GM12878 (cell line): Measurements from ENCODE around the gene CD2. TPM values are rescaled to one million over a fixed set of nuclear protein-coding genes. Genes with fewer than 3 reads are reported as not detected.

Experiments
- ATAC-seq: fragments of 200-7000 bp; cut with Tn5 transposase; 3 replicates; pipeline ENCODE4 v1.9.1; 2020; ENCODE audit warnings: mild to moderate bottlenecking, moderate library complexity
- BruUV-seq: library from RNA; stranded (reverse); fragments of 400-500 nt; replicated peaks from 2 replicates; lab custom pipeline; 2021; lab: Mats Ljungman, UMichigan
- CTCF ChIA-PET: fragments of 300-600 bp; sonication (Branson Sonifier 250); formaldehyde crosslinking; extraction: SDS; loops from one replicate; lab custom pipeline; 2021; ENCODE audit warnings: inconsistent platforms; lab: Yijun Ruan, JAX
- POLR2A ChIA-PET: fragments of 350-600 bp; formaldehyde crosslinking; extraction: SDS; loops from one replicate; lab custom pipeline; 2021; ENCODE audit warnings: inconsistent platforms; lab: Charles Lee
- RAD21 ChIA-PET: fragments of 300-600 bp; sonication (Branson Sonifier 250); formaldehyde crosslinking; loops from one replicate; lab custom pipeline; 2023; ENCODE audit warnings: antibody characterized with exemption; ENCODE audit not compliant: unreplicated experiment; lab: Charles Lee
- SMC1A ChIA-PET: fragments of 300-600 bp; sonication (Branson Sonifier 250); formaldehyde crosslinking; loops from one replicate; lab custom pipeline; 2023; ENCODE audit not compliant: unreplicated experiment, uncharacterized antibody; lab: Charles Lee
- DNase-seq: peaks from one replicate; pipeline ENCODE4 v3.0.0-alpha.2; 2011; ENCODE audit warnings: low read depth, low spot score
- FAIRE-seq: peaks from 3 replicates; lab custom pipeline; 2011; peaks lifted over from hg19 to GRCh38; lab: Jason Lieb, UNC
- H2AFZ ChIP-seq: 2 replicates; pipeline ENCODE4 v1.6.0; 2011; ENCODE audit warnings: low read depth, low read length, control low read depth; ENCODE audit not compliant: control insufficient read depth
- H3K27ac ChIP-seq: 2 replicates; pipeline ENCODE4 v1.5.1; 2011; ENCODE audit warnings: control low read depth; ENCODE audit not compliant: control insufficient read depth, insufficient read depth
- H3K27me3 ChIP-seq, 2 experiments: replicated peaks in 1 of 2; 2 replicates each; pipeline versions ENCODE4 v1.6.0 to v1.6.1; 2011; ENCODE audit warnings: low read length in 1 of 2; ENCODE audit not compliant: control insufficient read depth in 2 of 2, insufficient read depth in 2 of 2
- H3K36me3 ChIP-seq, 2 experiments: 2 replicates each; pipeline ENCODE4 v1.5.1; 2011; ENCODE audit warnings: low read length in 1 of 2; ENCODE audit not compliant: control insufficient read depth in 2 of 2, insufficient read depth in 2 of 2
- H3K4me1 ChIP-seq: 2 replicates; pipeline ENCODE4 v1.6.1; 2011; ENCODE audit warnings: mild to moderate bottlenecking, low read length, moderate library complexity, mixed read lengths; ENCODE audit not compliant: control insufficient read depth, insufficient read depth
- H3K4me2 ChIP-seq: 2 replicates; pipeline ENCODE4 v1.6.0; 2011; ENCODE audit warnings: control low read depth; ENCODE audit not compliant: control insufficient read depth, insufficient read depth
- H3K4me3 ChIP-seq: fragments of 200-600 bp; sonication (generic); 2 replicates; pipeline ENCODE4 v1.5.1; 2016
- H3K79me2 ChIP-seq: 2 replicates; pipeline ENCODE4 v1.6.0; 2011; ENCODE audit warnings: low read length; ENCODE audit not compliant: control insufficient read depth, insufficient read depth
- H3K9ac ChIP-seq: 2 replicates; pipeline ENCODE4 v1.8.0; 2011; ENCODE audit warnings: low read length, control low read depth, mixed read lengths; ENCODE audit not compliant: control insufficient read depth, insufficient read depth
- H3K9me3 ChIP-seq: replicated peaks from 3 replicates; pipeline ENCODE4 v1.5.1; 2011; ENCODE audit warnings: mild to moderate bottlenecking, low read length; ENCODE audit not compliant: control insufficient read depth, insufficient read depth
- H4K20me1 ChIP-seq: 2 replicates; pipeline ENCODE4 v1.6.0; 2011; ENCODE audit not compliant: control insufficient read depth, insufficient read depth
- ATF7 ChIP-seq: fragments of 450-650 bp; IDR thresholded peaks from 2 replicates; pipeline ENCODE4 v1.6.1; 2016; ENCODE audit warnings: low read depth, mild to moderate bottlenecking
- BMI1 ChIP-seq: fragments of 450-650 bp; IDR thresholded peaks from 2 replicates; pipeline ENCODE4 v1.6.1; 2016; ENCODE audit warnings: mild to moderate bottlenecking, moderate library complexity, borderline replicate concordance
- FOS ChIP-seq: IDR thresholded peaks from 3 replicates; pipeline ENCODE4 v1.6.1; 2011; ENCODE audit warnings: borderline replicate concordance; ENCODE audit not compliant: insufficient read length; ENCODE audit errors: extremely low read depth
- GABPA ChIP-seq: IDR thresholded peaks from 2 replicates; pipeline ENCODE4 v1.6.1; 2014; ENCODE audit warnings: antibody characterized with exemption, low read depth, mild to moderate bottlenecking, inconsistent platforms
- HCFC1 ChIP-seq: fragments of 150-350 bp; IDR thresholded peaks from 2 replicates; pipeline ENCODE4 v1.6.1; 2014; ENCODE audit warnings: low read length
- PML ChIP-seq: IDR thresholded peaks from 2 replicates; pipeline ENCODE4 v1.6.1; 2012; ENCODE audit warnings: low read length, inconsistent platforms
- SREBF1 ChIP-seq: IDR thresholded peaks from 2 replicates; pipeline ENCODE4 v1.6.1; 2012; ENCODE audit warnings: mild to moderate bottlenecking, low read length
- SUPT20H ChIP-seq: IDR thresholded peaks from 2 replicates; pipeline ENCODE4 v1.6.1; 2011; ENCODE audit warnings: low read depth, mild to moderate bottlenecking, low read length, moderate library complexity, borderline replicate concordance; ENCODE audit not compliant: control insufficient read depth
- ZNF384 ChIP-seq: IDR thresholded peaks from 2 replicates; pipeline ENCODE4 v1.6.1; 2012; ENCODE audit warnings: low read depth, mild to moderate bottlenecking, low read length, improper control_type of control experiment, borderline replicate concordance
- ZNF592 ChIP-seq: fragments of 450-650 bp; IDR thresholded peaks from 2 replicates; pipeline ENCODE4 v1.6.1; 2017; ENCODE audit warnings: mild to moderate bottlenecking, moderate library complexity
- WGBS: methylation state at CpG from one replicate; pipeline ENCODE4 v1.1.6; 2016; ENCODE audit warnings: low lambda C conversion rate; ENCODE audit not compliant: insufficient replicate concordance, insufficient coverage; ENCODE audit errors: missing lambda C conversion rate; 5-methylcytosine and 5-hydroxymethylcytosine counted together
- in situ Hi-C: fragments of 300-500 bp; cut with MboI; formaldehyde crosslinking; loops from 9 replicates; pipeline ENCODE4 v1.14.3; 2018; ENCODE audit warnings: mixed read lengths
- intact Hi-C: fragments of 100-400 bp; cut with micrococcal nuclease; formaldehyde crosslinking; loops from one replicate; pipeline ENCODE4 v1.14.2; 2022; ENCODE audit not compliant: unreplicated experiment
- polyA plus RNA-seq, 11 experiments: library from polyadenylated mRNA; depleted of rRNA in 4 of 11; unstranded in 6 of 11; stranded (reverse) in 5 of 11; fragments of >200 nt; fragmentation: Nextera tagmentation in 4 of 11; fragmentation: Illumina TruSeq in 1 of 11; extraction: Ambion mirVana in 4 of 11; extraction: Trizol in 1 of 11; gene quantifications; 1 replicate in 1 of 11; 2 replicates in 10 of 11; pipeline versions ENCODE4 v1.2.1 to v1.2.3, GENCODE V29; 2011 to 2016; ENCODE audit warnings: inconsistent platforms in 2 of 11, missing spikeins in 2 of 11, low read depth in 1 of 11
- total RNA-seq, 4 experiments: library from RNA; depleted of rRNA in 3 of 4; stranded (reverse); fragments of >200 nt in 3 of 4; fragmentation: Illumina TruSeq in 1 of 4; extraction: Trizol in 1 of 4; gene quantifications; 2 replicates each; pipeline versions ENCODE4 v1.2.1 to v1.2.3, GENCODE V29; 2013 to 2021
- TF ChIP-seq, protein P1 (sequence below): fragments of 150-350 bp; IDR thresholded peaks from 2 replicates; pipeline ENCODE4 v1.6.1; 2016; ENCODE audit warnings: low read depth, low read length

Gene CD2
- total and polyA plus RNA-seq, 10 of the 15 experiments (the other 5 are each of a cell fraction or from before 2014, with no cell fraction given) = 0.15 to 4.3 (median 2.8) TPM

DNA sequence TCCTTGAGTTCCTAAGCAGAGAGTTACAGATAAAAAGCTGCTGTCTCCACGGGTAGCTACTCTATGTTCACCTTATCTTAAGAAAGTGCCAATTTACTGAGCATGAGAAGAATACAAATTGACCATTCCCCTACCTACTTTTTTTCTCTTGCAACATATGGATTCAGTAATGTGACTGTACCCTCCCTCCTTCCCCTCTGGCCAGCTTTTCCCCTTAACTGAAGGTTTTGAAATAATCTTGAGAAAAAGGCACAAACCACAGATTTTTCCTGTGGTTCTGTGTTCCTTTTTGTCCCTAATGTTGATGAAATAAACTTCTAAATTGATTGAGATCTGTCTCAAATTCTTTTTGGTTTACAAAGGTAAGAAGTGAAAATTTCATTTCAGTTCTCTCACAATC lies 2.6 kb upstream of the CD2 start:
- no TSS peak for BruUV-seq
- H3K27ac ChIP-seq = no peak overlapping the region
- in situ Hi-C loops = no loop called here

More for the DNA sequence above, 2.6 kb upstream of the CD2 start:
- no peaks in the 10 kb centered on the region for H4K20me1 ChIP-seq
- 9% methylated on average over 1 of the region's 1 CpG for WGBS
- POLR2A ChIA-PET = interaction anchor here (0.8 to 1.5 kb wide), 2 partner anchors 21 to 65 kb away, joined by 3 to 5 read pairs; no protein-coding TSS in a partner anchor
- no peak overlapping the region for H3K9ac ChIP-seq
- H3K79me2 ChIP-seq = no peaks in the 10 kb centered on the region
- no peaks in the 10 kb centered on the region for H3K36me3 ChIP-seq
- no peak overlapping the region; the same call in 1 of the 2 replicates for H2AFZ ChIP-seq
- peaks cover 17% of the 10 kb centered on the region; the same call in 2 of the 3 replicates for H3K9me3 ChIP-seq
- ATAC-seq = no peak
- RAD21 ChIA-PET = interaction anchor here (1.5 to 1.9 kb wide), 3 partner anchors 12 to 177 kb away, joined by 4 to 9 read pairs (median 5); no protein-coding TSS in a partner anchor
- intact Hi-C loops = no loop called here
- H3K4me1 ChIP-seq = no peaks in the 10 kb centered on the region
- DNase-seq = no peak
- no peaks in the 10 kb centered on the region for H3K27me3 ChIP-seq
- no peak overlapping the region for H3K4me2 ChIP-seq
- no peak overlapping the region for H3K4me3 ChIP-seq
- SMC1A ChIA-PET = interaction anchor here (0.9 to 3.0 kb wide), 7 partner anchors 11 to 64 kb away, joined by 3 to 14 read pairs (median 7); no protein-coding TSS in a partner anchor
- no peak for FAIRE-seq
- TF ChIP-seq GABPA = no peak
- no peak for TF ChIP-seq FOS
- no peak for TF ChIP-seq ZNF384
- TF ChIP-seq SUPT20H = no peak
- no peak for TF ChIP-seq ATF7
- TF ChIP-seq, protein P1, sequence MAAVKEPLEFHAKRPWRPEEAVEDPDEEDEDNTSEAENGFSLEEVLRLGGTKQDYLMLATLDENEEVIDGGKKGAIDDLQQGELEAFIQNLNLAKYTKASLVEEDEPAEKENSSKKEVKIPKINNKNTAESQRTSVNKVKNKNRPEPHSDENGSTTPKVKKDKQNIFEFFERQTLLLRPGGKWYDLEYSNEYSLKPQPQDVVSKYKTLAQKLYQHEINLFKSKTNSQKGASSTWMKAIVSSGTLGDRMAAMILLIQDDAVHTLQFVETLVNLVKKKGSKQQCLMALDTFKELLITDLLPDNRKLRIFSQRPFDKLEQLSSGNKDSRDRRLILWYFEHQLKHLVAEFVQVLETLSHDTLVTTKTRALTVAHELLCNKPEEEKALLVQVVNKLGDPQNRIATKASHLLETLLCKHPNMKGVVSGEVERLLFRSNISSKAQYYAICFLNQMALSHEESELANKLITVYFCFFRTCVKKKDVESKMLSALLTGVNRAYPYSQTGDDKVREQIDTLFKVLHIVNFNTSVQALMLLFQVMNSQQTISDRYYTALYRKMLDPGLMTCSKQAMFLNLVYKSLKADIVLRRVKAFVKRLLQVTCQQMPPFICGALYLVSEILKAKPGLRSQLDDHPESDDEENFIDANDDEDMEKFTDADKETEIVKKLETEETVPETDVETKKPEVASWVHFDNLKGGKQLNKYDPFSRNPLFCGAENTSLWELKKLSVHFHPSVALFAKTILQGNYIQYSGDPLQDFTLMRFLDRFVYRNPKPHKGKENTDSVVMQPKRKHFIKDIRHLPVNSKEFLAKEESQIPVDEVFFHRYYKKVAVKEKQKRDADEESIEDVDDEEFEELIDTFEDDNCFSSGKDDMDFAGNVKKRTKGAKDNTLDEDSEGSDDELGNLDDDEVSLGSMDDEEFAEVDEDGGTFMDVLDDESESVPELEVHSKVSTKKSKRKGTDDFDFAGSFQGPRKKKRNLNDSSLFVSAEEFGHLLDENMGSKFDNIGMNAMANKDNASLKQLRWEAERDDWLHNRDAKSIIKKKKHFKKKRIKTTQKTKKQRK = no peak
- no peak for TF ChIP-seq HCFC1
- TF ChIP-seq PML = no peak
- no peak for TF ChIP-seq SREBF1
- no peak for TF ChIP-seq BMI1
- no peak for TF ChIP-seq ZNF592
- CTCF ChIA-PET = interaction anchor here (0.8 to 1.6 kb wide), 2 partner anchors 13 kb away, joined by 5 to 8 read pairs; no protein-coding TSS in a partner anchor
